HUDEP-2 (cell line): ENCODE data around the gene CARHSP1.
"Not testable (repeated sequence)": the region's sequence is repeated elsewhere in the genome, so short reads cannot be mapped to it uniquely, and the experiment has no call there.

Experiments
- DNase-seq, 76 experiments: peaks; one replicate each; lab custom pipeline; 2025; ENCODE audit not compliant: unreplicated experiment in 76 of 76; lab: John Stamatoyannopoulos, UW

The CARHSP1 gene

DNA sequence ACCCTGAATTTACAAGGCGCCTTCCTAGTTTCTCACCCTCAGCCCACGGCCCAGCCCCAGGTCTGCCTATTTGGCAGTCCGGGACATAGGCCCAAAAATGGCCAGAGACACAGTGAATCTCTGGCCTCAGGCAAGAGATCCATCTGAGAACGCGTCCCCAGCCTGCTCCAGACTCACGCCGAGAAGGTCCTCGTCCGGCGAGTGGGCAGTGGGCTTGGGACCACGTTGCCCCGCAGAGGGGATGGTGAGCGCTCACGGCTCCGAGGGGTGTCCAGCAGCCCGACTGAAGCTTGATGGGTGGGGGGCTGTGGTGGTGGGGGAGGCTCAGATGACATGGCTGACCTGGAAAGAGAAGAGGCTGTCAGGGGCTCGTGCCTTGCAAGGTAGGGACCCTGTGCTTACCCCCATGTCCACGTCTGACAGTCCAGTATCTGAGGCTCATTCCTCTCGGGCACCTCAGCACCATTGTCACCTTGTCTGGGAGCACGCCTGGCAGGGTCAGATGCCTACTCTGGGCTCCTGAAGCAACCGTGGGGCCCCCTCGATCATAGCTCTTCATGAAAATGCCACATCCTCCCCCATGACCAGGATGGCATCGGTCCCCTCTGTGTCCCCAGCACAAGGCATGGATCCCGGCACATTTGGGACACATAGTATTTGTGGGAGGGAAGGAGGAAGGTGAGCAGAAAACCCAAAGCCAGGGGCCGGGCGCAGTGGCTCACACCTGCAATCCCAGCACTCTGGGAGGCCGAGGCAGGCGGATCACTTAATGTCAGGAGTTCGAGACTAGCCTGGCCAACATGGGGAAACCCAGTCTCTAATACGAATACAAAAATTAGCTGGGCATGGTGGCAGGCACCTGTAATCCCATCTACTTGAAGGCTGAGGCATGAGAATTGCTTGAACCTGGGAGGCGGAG is 9.6 kb downstream of the CARHSP1 start:
- DNase-seq: no peak

DNA sequence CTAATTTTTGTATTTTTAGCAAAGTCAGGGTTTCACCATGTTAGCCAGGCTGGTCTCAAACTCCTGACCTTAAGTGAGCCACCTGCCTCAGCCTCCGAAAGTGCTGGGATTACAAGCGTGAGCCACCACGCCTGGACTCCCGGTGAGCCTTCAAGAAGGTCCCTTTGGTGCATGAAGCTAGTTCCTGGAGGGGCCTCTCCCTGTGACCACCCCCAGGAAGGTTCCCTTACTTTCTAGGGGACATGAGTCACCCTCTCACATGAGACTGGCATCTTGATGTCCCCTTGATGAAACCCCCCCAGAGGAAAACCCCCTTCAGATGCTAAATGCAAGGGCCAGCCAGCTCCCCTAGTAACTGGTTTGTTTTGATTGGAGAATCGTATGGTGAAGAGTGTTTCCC is 12.8 kb downstream of the CARHSP1 start:
- DNase-seq: no peak

DNA sequence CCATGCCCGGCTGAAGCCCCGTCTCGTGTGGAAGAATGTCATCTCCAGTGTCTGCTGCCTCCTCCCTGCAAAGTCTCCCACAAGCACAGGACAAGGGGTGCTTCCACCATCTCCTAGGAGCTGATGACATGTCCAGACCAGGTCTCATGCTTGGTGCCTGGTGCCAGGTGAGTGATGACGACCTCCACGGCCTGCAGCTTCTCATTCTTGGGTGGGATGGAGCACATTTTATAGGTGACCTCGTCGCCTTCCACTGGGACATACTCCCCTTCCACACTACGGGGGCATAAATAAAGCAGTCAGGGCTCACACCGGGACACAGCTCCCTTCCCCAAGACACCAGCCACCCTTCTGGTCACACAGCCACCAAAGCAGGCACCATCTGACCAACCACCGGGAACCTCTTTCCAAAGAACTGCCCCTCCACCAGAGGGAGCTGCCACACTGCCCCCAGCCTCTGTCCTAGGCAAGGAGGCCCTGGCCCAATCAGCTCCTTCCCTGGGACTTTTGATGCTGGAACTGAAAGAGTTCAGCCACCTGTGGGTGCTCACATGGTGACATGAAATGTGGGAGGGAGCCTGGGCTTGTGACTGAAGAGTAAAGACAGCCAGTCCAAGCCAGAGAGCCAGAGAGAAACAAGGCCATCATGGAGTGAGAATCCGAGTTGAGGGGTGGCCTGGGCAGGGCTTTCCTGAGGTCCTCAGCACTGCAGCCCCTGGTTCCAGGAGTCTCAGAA is 13.6 kb downstream of the CARHSP1 start:
- peak in 5 of 76 experiments; percentile 5 to 25 (median 13) for DNase-seq

DNA sequence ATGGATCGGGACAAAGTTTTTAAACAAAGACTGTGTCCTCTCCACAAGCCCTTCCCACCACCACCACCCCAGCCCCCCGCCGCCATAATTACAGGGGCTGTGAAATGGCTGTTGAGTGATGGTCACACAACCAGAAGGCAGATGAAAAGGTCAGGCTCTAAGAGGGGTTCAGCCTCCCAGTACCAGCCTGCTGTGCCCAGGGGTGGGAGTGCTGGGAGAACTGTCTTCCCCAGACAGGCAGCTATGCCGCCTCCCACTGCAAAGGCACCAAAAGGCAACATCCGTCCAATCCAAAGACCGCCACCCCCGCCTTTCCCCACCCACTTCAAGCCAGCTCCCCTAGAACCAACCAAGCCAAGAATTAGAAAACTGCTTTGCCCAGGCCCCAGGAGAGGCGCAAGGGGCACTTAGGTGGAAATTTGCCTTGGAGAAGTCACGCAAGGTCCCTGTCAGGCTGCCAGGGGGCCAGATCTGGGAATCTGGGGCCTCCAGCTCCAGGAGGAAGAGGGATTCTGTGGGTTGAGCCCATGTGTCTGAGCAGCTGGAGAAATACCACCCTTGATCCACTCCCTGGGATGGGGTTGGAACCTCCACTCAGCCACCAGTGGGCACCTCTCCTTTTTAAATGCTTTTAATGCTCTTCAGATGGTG is 14.4 kb downstream of the CARHSP1 start:
- DNase-seq: no peak

DNA sequence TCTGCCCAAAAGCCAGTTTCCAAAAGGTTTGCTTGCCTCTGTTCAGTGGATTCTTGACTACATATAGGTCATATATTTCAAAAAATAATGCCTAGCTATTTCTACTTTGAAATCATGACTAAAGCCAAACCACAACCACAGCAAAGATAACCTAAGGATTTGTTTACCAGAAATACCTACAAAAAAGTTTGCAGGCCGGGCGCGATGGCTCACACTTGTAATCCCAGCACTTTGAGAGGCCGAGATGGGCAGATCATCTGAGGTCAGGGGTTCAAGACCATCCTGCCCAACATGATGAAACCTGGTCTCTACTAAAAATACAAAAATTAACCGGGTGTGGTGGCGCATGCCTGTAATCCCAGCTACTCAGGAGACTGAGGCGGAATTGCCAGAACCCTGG is 15.2 kb downstream of the CARHSP1 start:
- DNase-seq: no peak

DNA sequence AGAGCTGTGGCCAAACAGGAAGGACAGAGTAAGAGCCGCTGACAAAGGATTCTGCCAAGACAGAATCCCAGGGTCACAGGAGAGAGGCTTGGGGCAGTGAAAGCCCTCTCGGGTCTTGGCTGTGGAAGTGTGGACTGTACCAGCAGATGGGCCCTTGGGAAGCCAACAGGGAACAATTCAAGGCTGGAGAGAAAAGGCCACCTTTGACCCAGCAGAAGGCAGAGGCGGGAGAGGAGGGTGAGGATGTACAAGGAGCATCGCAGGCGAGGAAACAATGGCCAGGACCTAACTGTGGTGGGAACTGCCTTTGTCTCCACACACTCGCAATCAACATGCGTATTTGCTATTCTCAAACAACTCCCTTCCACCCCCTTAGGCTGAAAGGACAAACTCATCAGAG is 15.7 kb downstream of the CARHSP1 start:
- no peak for DNase-seq

DNA sequence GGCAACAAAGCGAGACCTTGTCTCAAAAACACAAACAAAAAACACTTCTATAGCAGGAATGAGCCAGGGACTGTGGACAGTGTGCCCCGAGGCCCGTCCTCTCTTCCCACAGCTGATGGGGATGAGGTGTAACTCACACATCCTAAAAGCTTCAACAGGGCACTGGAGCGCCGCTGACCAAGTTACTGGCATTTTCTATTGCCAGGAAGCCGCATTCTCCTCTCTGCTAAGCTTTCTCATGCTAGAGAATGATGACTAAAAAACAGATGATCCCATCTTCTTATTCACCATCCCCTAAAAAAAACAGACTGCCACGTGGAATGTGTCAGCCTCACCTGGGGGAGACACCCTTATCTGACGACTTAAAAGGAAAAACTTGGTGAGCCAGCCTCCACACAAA is 16.3 kb downstream of the CARHSP1 start:
- no peak for DNase-seq

DNA sequence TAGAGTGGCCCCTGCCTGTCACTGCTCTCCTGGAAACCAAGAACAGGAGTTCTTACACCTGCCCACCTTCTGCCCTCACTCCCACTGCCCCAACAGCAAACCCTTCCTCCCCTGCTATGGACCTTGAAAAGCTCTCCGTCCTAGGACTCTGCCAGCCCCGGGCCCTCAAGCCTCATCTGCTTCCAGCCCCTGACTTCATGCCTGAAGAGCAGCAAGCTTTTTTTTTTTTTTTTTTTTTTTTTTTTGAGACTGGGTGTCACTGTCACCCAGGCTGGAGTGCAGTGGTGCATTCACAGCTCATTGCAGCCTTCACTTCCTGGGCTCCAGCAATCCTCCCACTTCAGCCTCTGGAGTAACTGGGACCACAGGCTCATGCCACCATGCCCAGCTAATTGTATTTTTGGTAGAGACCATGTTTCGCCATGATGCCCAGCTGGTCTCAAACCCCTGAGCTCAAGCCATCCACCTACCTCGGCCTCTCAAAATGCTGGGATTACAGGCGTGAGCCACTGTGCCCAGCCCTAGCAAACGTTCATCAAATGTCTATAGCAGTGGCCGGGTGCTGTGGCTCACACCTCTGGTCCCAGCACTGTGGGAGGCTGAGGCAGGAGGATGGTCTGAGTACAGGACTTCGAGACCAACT is 16.9 kb downstream of the CARHSP1 start:
- DNase-seq: no peak

DNA sequence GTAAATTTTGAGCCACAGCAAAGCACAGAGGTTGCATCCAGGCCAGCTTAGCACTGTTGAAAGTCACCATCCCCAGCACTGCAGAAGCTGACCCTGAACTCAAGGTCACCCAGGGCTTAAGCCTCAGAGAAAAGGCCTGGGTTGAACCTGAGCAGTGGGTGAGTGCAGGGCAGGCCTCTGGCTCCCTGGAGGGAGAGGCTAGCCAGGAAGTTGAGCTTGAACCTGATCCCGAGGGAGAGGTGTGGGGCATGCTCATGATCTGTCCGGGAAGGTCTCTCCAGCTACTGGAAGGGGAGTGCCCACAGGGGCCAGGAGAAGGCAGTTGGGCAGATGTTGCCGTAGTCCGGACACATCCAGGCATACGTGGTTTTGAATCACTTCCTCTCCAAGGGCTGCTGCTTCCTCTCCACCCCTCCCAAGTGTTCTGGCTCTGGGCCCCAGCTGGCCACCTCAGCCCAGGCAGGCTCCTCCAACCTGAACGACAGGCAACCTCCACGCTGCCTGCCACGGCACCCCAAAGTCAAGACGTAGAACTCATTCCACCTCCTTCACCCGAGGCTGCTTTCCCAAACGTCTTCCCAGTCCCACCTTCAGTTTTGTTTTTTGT is 18.4 kb downstream of the CARHSP1 start:
- no peak for DNase-seq

DNA sequence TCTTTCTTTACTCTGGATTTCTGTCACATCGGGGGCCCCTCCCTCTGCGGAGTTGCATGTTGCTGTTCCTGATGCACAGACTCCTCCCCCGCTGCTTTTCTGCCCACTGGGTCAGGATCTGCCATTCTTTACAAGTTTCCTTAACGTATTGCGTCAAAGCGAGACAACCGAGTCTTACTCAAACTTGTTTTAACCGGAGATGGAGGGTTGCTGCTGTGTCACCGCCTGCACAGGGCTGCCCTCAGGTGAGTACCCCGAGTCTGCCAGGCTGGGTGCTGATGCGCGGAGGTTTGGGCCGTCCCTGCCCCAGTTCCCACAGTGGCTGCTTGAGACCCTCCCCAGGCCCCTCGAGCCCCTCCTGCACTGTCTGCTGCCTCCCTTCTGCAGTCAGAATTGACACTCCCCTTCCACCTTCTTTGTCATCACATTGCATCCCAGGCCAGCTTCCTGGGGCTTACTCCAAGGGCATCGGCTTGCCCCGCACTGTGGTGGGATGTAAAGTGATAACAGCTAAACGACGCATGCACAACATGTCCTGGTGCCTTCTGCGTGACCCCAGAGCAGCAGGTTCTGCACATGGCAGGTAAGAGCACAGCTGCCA is 19.3 kb downstream of the CARHSP1 start:
- no peak for DNase-seq

DNA sequence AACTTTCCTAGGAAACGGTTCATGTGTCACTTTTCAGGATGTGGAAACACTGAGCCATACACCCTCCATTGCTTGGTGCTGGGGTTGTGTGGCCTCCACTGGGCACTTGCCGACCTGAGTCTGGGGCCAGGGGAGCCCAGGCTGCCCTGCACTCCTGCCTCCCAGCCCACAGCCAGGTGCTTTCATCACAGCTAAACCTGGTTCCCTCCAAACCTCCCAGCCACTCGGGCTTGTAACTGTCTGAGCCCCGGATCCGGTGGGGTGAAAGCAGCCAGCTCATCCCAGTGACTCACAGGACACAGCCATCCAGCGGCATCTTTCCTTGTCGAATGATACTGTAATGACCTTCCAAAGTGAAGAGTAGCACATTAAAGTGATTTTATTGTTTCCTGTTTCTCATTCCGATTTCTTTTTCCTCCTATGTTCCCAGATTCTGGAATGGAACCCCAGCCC is 19.8 kb downstream of the CARHSP1 start:
- DNase-seq: no peak

DNA sequence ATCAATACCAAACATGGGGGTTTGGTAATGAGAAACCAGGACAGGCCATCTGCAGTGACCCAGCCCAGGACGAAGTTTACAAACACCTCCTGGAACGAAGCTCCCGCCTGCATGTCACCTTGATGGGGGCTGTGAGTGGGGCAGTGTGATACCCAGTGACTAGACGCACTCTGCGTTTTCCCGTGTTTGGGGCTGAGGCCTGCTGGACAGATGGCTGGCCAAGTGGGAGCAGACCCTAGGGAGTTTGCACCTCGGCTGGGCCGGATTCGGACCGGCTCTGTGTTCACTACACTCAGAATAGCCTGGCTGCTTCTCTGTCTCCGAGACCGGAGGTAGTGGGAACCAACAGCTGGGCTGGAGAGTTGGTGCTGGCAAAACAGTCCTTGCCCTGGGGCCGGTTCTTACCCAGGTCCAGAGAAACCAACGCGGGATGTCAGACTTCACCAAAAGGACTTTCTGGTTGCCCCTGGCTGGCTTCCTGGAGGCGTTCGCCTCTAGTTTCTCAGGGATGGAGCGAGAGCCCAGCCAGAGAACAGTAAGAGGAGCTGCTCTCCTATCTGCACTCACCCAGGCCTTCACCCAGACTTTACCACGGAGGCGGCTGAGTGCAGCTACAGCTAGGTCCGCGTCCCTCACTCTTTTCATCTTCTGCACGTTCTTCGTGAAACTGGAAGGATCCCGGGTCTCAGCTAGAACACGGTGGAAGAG is 20.4 kb downstream of the CARHSP1 start:
- no peak for DNase-seq

DNA sequence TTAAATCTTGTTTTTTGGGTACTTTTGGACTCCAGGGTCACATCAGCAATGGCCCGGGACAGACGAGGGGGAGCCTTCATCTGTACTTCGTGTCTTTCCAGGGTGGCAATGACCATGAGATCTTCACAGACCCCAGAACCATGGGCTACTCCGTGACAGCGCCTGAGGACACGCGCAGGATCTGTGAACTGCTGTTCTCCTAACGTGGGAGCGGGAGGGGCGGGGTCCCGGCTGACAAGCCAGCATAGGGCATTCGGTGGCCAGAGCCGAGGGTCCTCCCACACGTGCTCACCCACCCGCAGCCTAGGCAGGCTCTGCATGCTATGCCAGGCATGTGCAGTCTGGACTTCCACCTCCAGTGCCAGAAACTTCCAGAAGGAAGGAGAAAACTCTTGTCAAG is 21.2 kb downstream of the CARHSP1 start:
- no peak for DNase-seq

DNA sequence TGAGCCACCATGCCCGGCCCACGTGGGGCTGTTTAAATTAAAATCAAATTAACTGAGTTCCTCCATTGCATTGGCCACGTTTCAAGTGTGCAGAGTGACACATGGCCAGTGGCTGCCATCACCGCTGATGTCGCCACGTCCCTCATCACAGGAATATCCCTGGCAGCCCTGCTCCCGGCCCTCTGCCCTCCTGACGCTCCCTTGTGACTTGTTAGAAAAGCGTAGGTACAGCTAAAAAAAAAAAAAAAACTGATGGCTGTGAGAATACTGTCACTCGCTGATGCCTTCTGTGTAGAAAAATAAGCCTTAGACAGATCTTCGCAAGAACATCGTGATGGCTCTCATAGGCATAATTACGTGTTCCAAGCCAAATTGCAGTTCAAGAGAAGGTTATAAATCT is 21.7 kb downstream of the CARHSP1 start:
- no peak for DNase-seq

DNA sequence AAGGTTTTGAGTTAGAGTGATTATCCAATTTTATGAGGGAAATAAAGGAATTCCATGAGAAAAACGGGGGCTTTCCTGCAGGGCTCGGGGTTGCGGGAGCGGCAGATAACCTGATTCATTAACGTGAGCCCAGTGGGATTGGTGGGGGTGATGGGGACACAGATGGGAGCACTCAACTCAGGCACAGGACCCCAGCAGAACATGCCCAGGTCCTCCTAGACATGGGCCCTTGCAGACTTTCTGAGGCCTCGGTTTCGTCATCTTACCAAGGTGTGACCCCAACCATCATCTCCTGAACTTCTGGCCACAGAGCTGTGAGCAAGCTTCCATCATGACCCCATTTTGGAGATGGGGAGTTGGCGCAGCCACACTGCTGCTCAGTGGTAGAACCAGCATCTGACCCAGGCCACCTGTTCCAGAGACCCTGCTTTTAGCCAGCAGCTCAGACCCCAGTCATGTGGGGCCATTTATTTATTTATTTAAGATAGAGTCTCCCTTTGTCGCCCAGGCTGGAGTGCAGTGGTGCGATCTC is 22.3 kb downstream of the CARHSP1 start:
- DNase-seq: no peak

DNA sequence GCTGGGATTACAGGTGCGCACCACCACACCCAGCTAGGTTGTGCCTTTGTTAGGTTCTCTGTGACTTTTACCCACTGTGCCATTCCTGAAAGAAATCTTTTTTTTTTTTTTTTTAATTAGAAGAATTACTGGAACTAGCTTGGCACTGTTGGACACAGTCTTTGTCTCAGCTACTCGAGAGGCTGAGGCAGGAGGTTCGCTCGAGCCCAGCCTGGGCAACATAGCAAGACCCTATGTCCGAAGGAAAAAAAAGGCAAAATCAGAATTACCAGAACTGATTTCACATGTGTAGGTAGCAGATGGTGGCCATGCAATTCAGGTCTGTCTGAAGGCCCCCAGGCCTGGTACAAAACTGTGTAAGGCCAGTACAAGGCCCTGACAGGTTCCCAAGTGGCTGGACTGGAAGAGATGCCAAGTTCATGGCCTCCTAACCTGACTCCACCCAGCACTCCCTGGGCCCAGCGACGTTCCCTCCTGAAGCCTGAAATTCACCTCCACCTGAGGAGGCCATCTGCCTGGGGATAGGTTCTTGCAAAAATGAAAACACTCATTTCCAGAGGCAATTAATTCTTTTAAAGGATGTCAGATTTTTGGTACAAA is 23.0 kb downstream of the CARHSP1 start:
- no peak for DNase-seq

DNA sequence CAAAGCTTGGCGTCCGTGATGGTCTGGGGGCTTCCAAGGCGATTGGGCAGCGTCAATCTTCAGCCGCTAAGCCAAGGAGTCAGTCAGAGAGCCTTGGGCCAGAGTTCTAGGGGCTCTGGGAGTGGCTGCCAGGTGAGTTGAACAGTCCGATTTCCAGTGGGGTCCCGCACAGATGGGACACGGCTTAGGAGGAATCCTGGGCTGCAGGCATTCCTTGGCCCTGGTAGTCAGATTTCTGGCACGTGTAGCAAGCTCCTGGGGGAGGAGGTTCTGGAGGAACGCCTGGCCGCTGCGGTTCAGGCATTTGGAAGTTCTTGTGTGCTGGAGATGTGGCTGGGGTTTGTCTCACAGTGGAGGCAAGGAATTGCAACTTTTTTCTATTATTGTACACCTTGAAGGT is 25.5 kb downstream of the CARHSP1 start:
- DNase-seq: not testable (repeated sequence)

DNA sequence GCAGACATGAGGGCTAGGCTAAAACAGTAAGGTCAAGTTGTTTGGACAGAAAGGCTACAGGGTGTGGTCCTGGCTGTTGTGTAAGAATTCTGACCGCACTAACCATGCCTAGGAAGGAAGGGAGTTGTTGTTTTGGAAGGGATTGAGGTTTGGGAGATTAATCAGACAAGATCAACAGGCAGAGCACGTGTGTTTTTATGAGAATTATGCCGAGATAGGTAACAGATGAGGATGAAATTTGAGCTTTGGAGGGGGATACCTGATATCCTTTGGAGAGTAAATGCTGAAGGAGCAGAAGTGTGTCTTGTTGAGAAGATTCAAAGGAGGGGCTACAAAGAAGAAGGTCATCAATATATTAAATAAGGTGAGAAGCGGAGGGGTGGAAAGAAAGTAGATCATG is 26.8 kb downstream of the CARHSP1 start:
- not testable (repeated sequence) for DNase-seq

DNA sequence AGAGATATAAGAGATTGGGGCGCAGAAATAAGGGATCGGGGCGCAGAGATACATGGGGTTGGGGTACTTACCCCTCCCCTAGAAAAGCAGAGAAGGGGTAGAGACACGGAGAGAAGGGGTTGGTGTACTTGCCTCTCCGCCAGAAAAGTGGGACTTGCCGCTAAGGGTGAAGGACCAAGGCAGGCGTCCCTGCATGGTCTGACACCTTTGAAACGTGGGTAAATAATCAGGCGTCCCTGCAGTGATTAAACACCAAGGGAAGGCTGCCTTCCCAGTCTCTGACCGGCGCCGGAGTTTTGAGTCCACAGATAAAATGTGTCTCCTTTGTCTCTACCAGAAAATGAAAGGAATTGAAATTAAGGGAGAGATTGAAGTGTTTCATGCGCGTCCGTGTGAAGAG is 31.2 kb downstream of the CARHSP1 start:
- not testable (repeated sequence) for DNase-seq
